ENCODE measurements around the gene LTO1.

Gene LTO1

DNA sequence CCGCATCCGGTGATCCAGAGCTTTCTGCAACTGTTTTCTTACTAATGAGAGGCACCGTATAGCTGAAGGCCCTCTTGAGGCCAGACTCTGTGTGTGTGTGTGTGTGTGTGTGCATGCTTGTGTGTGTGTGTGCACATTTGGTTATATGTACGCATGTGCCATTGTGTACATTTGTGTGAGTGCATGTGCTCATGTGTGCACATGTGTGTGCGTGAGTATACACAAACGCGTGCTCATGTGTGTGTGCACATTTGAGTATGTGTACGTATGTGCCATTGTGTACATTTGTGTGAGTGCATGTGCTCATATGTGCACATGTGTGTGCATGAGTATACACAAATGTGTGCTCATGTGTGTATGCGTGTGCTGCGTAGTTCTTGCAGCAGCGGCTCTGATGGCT is 40.9 kb upstream of the LTO1 start:
- TF ChIP-seq, protein P1, sequence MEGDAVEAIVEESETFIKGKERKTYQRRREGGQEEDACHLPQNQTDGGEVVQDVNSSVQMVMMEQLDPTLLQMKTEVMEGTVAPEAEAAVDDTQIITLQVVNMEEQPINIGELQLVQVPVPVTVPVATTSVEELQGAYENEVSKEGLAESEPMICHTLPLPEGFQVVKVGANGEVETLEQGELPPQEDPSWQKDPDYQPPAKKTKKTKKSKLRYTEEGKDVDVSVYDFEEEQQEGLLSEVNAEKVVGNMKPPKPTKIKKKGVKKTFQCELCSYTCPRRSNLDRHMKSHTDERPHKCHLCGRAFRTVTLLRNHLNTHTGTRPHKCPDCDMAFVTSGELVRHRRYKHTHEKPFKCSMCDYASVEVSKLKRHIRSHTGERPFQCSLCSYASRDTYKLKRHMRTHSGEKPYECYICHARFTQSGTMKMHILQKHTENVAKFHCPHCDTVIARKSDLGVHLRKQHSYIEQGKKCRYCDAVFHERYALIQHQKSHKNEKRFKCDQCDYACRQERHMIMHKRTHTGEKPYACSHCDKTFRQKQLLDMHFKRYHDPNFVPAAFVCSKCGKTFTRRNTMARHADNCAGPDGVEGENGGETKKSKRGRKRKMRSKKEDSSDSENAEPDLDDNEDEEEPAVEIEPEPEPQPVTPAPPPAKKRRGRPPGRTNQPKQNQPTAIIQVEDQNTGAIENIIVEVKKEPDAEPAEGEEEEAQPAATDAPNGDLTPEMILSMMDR (IDR thresholded peaks at IDR 0.05), result no peak
- Histone ChIP-seq H3K27ac (no peak overlapping the region), H3K4me3 (no peak overlapping the region)
- DNase-seq (ENCODE audit: low spot score), result no peak

DNA sequence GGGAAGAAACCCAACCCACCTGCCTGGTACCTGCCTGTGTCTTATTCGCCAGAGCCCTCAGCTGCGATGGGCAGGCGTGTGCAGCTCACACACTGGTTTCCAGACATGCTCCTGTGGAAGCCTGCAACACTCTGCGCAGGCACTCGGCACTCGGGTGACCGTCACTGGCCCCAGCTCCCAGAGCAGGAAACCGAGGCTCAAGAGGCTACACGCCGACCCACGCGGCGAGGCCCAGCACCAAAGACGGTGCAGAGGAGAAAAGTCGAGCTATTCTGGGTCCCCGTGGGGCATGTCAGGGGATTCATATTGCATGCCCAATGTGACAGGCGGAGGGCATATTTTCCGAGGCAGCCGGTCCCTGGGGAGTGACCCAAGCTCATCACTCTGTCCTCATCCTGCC is 40.3 kb upstream of the LTO1 start:
- no peak for DNase-seq (ENCODE audit: low spot score)
- TF ChIP-seq, protein P1 (IDR thresholded peaks at IDR 0.05), result no peak
- no peak overlapping the region for H3K27ac ChIP-seq
- H3K4me3 ChIP-seq, result no peak overlapping the region

DNA sequence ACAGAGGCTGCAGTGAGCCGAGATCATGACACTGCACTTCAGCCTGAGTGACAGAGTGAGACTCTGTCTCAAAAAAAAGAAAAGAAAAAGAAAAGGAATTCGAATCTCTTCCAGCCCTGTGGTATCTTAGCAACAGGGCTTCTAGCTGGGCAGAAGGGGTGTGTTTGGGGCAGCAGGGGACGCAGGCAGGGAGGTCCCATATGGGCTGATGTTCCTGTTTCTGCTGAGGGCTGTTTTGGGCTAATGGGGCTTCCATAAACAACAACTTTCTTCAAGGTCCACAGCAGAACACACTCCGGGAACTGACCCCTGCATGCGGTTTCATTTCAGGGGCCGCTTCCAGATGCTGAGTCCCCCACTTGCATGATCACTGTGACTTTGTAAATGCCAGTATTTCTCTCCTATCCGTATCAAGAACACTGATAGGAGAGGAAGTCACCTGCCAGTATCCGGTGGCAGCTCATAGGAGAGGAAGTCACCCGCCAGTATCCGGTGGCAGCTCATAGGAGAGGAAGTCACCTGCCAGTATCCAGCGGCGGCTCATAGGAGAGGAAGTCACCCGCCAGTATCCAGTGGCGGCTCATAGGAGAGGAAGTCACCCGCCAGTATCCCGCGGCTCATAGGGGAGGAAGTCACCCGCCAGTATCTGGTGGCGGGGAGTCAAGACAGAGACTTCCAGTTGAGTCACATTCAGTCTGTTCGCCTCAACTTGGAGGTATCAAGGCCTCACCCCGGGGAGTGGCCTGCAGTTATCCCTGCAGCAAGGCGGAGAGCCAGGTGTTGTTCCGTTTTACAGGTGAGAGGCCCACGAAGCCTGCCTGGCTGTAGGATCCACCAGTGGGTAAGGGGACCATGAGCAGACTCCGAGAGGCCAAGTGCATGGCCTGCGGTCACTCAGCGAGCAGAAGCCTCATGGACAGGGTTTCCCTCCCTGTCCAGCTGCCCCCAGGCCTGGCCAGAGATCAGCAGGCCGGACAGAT is 37.0 kb upstream of the LTO1 start:
- Histone ChIP-seq H3K27ac (no peak overlapping the region), H3K4me3 (no peak overlapping the region)
- DNase-seq (ENCODE audit: low spot score), result no peak
- TF ChIP-seq, protein P1 (IDR thresholded peaks at IDR 0.05), result no peak

DNA sequence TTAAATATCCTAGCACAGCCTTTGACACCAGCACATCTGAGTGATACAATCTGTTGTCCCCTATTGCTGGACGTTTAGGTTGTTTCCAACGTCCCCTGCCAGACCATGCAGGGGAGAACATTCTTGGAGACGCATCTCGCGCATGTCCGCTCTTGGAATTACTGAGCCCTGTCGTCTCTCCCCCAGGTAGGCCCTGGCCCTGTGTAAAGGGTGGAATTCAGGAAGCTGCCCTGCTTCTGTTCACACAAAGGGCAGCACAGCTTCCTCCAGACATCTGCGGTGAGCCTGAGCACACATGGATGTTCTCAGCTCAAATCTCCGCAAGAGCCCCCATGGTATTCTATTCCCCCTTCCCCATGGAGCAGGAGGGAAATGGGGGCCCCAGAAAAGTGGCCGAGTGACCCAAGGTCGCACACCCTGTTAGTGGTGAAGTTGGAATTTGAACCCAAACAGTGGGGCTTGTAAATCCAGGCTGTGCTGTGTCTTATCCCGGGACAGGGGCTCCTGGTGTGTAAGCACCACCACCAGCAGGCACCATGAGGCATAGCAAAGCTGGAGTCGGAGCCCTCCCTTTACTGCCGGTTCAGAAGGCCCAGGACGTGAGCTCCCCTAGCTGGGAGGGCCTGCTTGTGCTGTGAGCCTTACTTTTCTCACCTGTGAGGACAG is 33.7 kb upstream of the LTO1 start:
- H3K4me3 ChIP-seq, result no peak overlapping the region
- DNase-seq (ENCODE audit: low spot score), result no peak
- no peak overlapping the region for H3K27ac ChIP-seq
- TF ChIP-seq, protein P1 (IDR thresholded peaks at IDR 0.05), result no peak

DNA sequence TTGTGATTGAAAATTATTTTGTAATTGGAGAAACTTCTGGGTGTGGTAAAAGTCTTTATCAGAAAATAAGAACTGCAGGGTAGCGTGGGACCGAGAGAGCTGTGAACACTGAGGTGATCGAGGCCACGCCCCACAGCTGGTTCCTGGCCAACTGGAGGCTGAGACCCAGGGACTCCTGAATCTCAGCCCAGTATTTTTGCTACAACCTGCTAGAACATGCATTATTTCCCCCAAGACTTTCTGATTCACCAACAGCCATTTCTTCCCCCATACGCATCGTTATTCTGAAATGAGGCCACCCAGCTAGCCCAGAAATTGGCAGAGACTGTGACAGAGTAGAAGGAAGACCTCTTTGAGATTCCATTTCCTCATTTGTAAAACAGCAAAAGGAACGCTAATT is 32.0 kb upstream of the LTO1 start:
- TF ChIP-seq, protein P1 (IDR thresholded peaks at IDR 0.05), result no peak
- H3K4me3 ChIP-seq, result no peak overlapping the region
- H3K27ac ChIP-seq, result no peak overlapping the region
- DNase-seq (ENCODE audit: low spot score), result no peak

DNA sequence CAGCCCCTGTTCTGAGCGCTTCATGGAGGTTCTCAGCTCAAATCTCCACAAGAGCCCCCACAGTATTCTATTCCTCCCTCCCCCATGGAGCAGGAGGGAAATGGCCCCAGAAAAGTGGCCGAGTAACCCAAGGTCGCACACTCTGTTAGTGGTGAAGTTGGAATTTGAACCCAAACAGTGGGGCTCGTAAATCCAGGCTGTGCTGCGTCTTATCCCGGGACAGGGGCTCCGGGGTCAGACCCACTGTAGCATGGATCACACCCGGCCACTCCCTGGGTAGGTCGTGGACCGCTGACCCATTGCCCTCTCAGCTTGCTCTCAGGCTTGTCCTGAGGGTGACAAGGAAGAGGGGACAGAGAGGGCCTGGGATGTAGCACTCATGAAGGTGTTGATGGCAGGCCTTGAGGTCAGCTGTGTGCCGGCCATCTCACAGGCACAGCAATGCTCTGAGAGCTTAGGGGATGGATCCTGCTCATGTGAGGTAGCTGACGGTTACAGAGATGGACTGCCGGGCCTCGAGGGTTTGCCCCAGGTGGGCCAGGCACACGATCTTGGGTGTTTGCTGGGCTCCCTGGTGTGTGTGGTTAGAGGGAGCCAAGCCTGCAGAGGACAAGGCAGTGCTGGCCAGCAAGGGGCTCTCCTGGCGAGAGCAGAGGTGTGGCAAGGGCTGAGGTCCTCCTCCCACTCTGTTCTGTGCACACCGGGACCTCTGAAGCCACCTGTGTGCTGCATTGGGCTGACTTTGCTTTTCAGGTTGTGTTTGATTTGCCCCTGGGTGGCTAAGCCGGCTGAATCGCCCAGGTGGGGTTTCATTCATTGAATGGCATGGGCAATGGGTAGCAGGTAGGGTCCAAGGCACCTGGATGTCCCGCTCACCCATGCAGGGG is 31.0 kb upstream of the LTO1 start:
- H3K27ac ChIP-seq, result no peak overlapping the region
- TF ChIP-seq, protein P1 (IDR thresholded peaks at IDR 0.05), result no peak
- H3K4me3 ChIP-seq, result no peak overlapping the region
- DNase-seq (ENCODE audit: low spot score), result no peak

All from coronary artery (tissue), 2 donors.